ENCODE data around the gene ACP2.
"Not testable (repeated sequence)": the region's sequence is repeated elsewhere in the genome, so short reads cannot be mapped to it uniquely, and the experiment has no call there.

ACP2 gene

GRCh38 chr11:47192111-47192510 lies 56.5 kb downstream of the ACP2 start:
- DNase-seq: no peak

DNA sequence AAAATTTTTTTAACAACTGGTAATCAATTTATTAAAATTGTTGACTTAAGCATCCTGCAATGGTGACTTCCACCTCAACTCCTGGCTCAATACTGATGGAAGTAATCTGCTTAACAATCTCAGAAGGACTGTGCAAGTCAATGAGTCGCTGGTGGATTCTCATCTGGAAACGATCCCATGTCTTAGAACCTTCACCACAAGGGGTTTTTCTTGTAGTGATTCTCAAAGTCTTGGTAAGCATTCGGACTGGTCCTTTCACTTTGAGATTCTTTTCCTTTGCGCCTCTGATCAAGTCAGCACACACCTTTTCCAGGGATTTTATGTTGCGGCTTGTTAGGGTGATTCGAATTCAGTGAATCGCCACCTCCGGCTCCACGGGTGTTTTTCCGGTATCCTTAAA lies 57.5 kb downstream of the ACP2 start:
- not testable (repeated sequence) for DNase-seq
